ENCODE data around the gene KSR1. TPM values are rescaled to one million over a fixed set of nuclear protein-coding genes. Genes with fewer than 3 reads are reported as not detected.
A peak's percentile ranks its signal among the peaks of the same experiment; 100 is the strongest.

KSR1 gene
- total RNA-seq, 4 donors from 2014 or later, result 10.0 to 15.2 (median 13.9) TPM

DNA sequence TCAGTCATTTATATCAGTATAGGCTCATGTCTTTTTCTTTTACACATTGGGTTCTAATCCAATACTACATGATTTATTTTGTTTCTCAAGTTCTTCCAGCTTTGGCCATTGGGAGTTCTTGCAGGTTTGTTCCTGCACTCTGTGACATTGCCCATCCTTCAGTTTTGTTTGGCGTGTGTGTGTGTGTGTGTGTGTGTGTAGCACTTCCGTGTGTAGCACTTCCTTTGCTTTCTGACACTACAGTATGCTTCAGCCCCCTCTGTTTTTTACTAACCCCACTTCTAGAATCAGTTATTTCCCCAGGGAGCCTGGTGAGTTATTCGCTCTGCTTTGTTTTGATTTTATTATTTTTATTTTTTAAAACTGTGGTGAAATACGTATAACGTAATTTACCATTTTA is 99.1 kb downstream of the KSR1 start:
- Histone ChIP-seq H3K9me3 (no peaks in the 10 kb centered on the region), H3K4me3 (no peak overlapping the region), H3K27ac (no peak overlapping the region), H3K4me1 (peaks cover 0 to 45% (median 32%) of the 10 kb centered on the region in 3 donors), H3K36me3 (peaks cover 0 to 4% of the 10 kb centered on the region in 2 donors), H3K27me3 (no peaks in the 10 kb centered on the region)
- WGBS, 2 donors (ENCODE audit: low coverage in 1 of 2), result 65 to 76% methylated on average over 3 to 5 of the region's 5 CpGs
- no peak for ATAC-seq
- TF ChIP-seq EP300 (IDR thresholded peaks at IDR 0.05), result no peak
- no peak for TF ChIP-seq POLR2A (IDR thresholded peaks at IDR 0.05)
- no peak for TF ChIP-seq POLR2AphosphoS5 (IDR thresholded peaks at IDR 0.05)
- TF ChIP-seq, protein P1, sequence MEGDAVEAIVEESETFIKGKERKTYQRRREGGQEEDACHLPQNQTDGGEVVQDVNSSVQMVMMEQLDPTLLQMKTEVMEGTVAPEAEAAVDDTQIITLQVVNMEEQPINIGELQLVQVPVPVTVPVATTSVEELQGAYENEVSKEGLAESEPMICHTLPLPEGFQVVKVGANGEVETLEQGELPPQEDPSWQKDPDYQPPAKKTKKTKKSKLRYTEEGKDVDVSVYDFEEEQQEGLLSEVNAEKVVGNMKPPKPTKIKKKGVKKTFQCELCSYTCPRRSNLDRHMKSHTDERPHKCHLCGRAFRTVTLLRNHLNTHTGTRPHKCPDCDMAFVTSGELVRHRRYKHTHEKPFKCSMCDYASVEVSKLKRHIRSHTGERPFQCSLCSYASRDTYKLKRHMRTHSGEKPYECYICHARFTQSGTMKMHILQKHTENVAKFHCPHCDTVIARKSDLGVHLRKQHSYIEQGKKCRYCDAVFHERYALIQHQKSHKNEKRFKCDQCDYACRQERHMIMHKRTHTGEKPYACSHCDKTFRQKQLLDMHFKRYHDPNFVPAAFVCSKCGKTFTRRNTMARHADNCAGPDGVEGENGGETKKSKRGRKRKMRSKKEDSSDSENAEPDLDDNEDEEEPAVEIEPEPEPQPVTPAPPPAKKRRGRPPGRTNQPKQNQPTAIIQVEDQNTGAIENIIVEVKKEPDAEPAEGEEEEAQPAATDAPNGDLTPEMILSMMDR (IDR thresholded peaks at IDR 0.05), result no peak

DNA sequence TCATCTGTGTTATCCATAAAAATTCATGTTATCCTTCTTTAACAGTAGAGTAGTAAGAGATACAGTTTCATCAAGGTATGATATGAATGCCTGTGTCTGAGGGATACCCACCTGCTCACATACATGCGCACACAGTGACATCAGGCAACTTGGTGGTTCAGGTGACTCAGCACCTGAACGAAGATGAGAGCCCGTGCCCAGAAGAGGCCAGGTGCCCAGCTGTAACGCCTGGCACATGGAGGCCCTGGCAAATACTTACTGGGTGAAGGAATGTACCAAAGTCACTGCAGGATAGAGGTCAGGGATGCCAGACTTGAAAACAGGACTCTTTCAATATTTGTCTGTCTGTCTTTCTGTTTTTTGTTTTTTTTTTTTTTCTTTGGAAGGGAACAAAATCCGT is 102.1 kb downstream of the KSR1 start:
- TF ChIP-seq, protein P1 (IDR thresholded peaks at IDR 0.05), result no peak
- TF ChIP-seq EP300 (IDR thresholded peaks at IDR 0.05) (no peak), POLR2AphosphoS5 (IDR thresholded peaks at IDR 0.05) (no peak), POLR2A (IDR thresholded peaks at IDR 0.05) (no peak)
- Histone ChIP-seq H3K27me3 (no peaks in the 10 kb centered on the region), H3K4me3 (no peak overlapping the region), H3K9me3 (no peaks in the 10 kb centered on the region), H3K27ac (no peak overlapping the region), H3K36me3 (no peaks in the 10 kb centered on the region), H3K4me1 (peaks cover 0 to 45% (median 31%) of the 10 kb centered on the region in 3 donors)
- 82 to 94% methylated on average over 4 to 5 of the region's 5 CpGs for WGBS, 2 donors (ENCODE audit: low coverage in 1 of 2)
- no peak for ATAC-seq

DNA sequence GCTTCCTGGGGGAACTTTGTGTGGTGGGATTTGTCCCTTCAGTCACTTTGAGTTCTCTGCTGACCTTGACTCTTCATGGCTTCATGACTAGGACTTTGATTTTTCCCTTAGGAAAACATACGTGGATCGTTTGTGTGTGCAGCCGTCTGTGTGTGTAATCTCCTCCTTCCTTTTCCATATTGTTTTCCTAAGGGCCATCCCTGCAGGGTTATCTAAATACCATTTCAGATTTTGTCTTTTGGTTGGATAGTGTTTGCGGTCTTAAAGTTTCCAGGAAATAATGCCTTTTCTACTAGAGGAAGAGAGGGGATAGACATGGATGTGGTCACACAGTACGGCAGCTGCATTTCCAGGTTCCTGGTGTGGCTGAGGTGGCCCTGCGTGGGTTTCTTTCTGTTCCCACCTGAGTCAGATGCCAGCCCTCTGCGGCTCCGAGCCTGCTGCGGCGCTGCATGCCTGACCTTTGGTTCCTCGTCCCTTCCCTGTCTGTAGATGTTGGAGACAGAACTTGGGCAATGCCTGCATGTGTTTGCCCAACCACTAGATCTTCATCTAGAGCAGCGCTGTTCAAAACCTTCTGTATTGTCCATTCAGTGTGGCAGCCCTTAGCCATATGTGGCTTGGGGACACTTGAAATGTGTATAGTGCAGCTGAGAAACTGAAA is 102.7 kb downstream of the KSR1 start:
- H3K27me3 ChIP-seq, result no peaks in the 10 kb centered on the region
- 90 to 96% methylated on average over 4 to 12 of the region's 12 CpGs for WGBS, 2 donors (ENCODE audit: low coverage in 1 of 2)
- no peak for TF ChIP-seq POLR2A (IDR thresholded peaks at IDR 0.05)
- TF ChIP-seq, protein P1 (IDR thresholded peaks at IDR 0.05), result no peak
- TF ChIP-seq EP300 (IDR thresholded peaks at IDR 0.05), result no peak
- no peak for TF ChIP-seq POLR2AphosphoS5 (IDR thresholded peaks at IDR 0.05)
- peak overlapping the region in 3 of 4 donors; percentile 63 to 68 (median 64) for H3K27ac ChIP-seq
- H3K36me3 ChIP-seq, result no peaks in the 10 kb centered on the region
- H3K4me1 ChIP-seq, result peaks cover 0 to 38% (median 25%) of the 10 kb centered on the region in 3 donors
- no peaks in the 10 kb centered on the region for H3K9me3 ChIP-seq
- no peak for ATAC-seq
- H3K4me3 ChIP-seq, result no peak overlapping the region

DNA sequence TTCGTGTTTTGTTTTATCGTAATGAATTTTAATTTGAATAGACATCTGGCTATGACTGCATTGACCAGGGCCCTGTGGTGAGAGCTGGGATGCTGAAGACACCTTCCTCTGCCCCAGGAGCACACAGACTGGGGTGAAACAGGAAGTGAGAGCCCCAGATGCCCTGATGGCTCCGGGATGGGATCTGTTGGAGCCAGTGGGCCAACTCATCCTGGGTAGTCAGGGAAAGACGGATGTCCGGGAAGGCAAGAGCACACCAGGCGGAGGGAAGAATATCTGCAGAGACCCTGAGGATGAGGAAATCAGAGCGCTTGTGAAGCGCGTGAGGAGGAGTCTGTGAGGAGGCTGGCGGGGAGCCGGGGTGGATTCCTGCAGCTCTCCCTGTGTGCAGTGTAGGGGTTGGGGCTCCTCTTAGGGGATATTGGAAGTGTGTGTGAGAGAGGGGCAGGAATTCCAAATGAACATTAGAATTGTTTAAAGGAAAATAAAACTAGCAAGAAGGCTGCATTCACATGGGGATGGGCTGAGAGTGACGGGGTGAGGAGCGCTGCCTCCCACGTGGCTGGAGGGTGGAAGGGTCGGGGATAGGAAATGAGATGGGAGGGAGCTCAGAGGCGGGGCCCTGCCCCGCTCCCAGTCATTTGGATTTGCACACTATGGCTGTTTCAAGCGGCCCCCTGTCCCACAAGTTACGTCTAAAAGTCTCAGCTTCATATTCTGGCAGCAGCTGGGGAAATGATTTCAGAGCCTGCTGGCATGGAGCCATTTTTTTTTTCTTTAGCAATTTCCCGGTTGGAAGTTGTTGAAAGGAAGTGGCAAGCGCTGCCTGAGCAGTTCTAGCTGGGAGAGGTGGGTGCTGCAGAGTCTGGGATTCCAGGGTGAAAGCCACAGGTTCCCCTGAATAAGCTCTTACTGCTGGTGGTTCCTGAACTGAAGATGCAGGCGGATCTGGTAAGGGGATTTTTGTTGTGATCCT is 103.5 kb downstream of the KSR1 start:
- H3K36me3 ChIP-seq, result no peaks in the 10 kb centered on the region
- H3K27me3 ChIP-seq, result no peaks in the 10 kb centered on the region
- H3K27ac ChIP-seq, result peak overlapping the region in 3 of 4 donors; percentile 63 to 68 (median 64)
- no peak for TF ChIP-seq POLR2A (IDR thresholded peaks at IDR 0.05)
- TF ChIP-seq EP300 (IDR thresholded peaks at IDR 0.05), result no peak
- TF ChIP-seq, protein P1 (IDR thresholded peaks at IDR 0.05), result no peak
- peak; percentile 60 for TF ChIP-seq POLR2AphosphoS5 (IDR thresholded peaks at IDR 0.05)
- 21 to 28% methylated on average over 8 to 14 of the region's 22 CpGs for WGBS, 2 donors (ENCODE audit: low coverage in 1 of 2)
- H3K4me3 ChIP-seq, result peak overlapping the region in 1 of 2 donors; percentile 29
- peak; percentile 77 for ATAC-seq
- peaks cover 0 to 30% (median 17%) of the 10 kb centered on the region in 3 donors for H3K4me1 ChIP-seq
- no peaks in the 10 kb centered on the region for H3K9me3 ChIP-seq
